SK-N-SH (cell line): ENCODE data around the gene LCN6. TPM values are rescaled to one million over a fixed set of nuclear protein-coding genes. Genes with fewer than 3 reads are reported as not detected.

ENCODE experiments used
- CTCF ChIA-PET: fragments of 300-600, 350-600 bp; formaldehyde crosslinking; extraction: SDS; loops from one replicate; lab custom pipeline; 2021; lab: Yijun Ruan, JAX
- POLR2A ChIA-PET: fragments of 350-600 bp; sonication (Branson Sonifier 250); formaldehyde crosslinking; extraction: SDS; loops from one replicate; lab custom pipeline; 2020; ENCODE audit warnings: antibody characterized with exemption, inconsistent platforms; lab: Yijun Ruan, JAX
- DNase-seq: peaks from one replicate; pipeline ENCODE4 v3.0.0; 2012
- H2AFZ ChIP-seq: fragments of 200-600 bp; sonication (generic); 2 replicates; pipeline ENCODE4 v1.8.1; 2016; ENCODE audit warnings: antibody characterized with exemption, mild to moderate bottlenecking, low read depth
- H3F3A ChIP-seq: fragments of 200-600 bp; sonication (generic); replicated peaks from 2 replicates; pipeline ENCODE3; 2016; ENCODE audit warnings: antibody characterized with exemption, mild to moderate bottlenecking; ENCODE audit not compliant: insufficient read depth
- H3K27ac ChIP-seq, 2 experiments: fragments of 200-500 bp in 1 of 2; fragments of 200-600 bp in 1 of 2; sonication (Bioruptor generic) in 1 of 2; sonication (generic), shearing (Covaris generic) in 1 of 2; 2 replicates each; pipeline versions ENCODE4 v1.5.1 to v1.6.1; 2014 to 2016; ENCODE audit warnings: low read depth in 2 of 2, inconsistent platforms in 1 of 2, low read length in 1 of 2, mild to moderate bottlenecking in 1 of 2, mixed read lengths in 1 of 2
- H3K27me3 ChIP-seq: fragments of 200-600 bp; sonication (generic), shearing (Covaris generic); 2 replicates; pipeline ENCODE4 v1.6.1; 2016; ENCODE audit warnings: mixed run types; ENCODE audit not compliant: insufficient read depth
- H3K36me3 ChIP-seq, 2 experiments: fragments of 200-500 bp in 1 of 2; fragments of 200-600 bp in 1 of 2; sonication (Bioruptor generic) in 1 of 2; sonication (generic) in 1 of 2; replicated peaks in 1 of 2; 2 replicates each; pipeline versions ENCODE3 to v1.5.1; 2014 to 2016; ENCODE audit warnings: low read length in 1 of 2, mild to moderate bottlenecking in 1 of 2; ENCODE audit not compliant: insufficient read depth in 2 of 2, control insufficient read depth in 1 of 2
- H3K4me1 ChIP-seq, 2 experiments: fragments of 200-500 bp in 1 of 2; fragments of 200-600 bp in 1 of 2; sonication (Bioruptor generic) in 1 of 2; sonication (generic), shearing (Covaris generic) in 1 of 2; 2 replicates each; pipeline versions ENCODE4 v1.5.1 to v1.6.1; 2014 to 2016; ENCODE audit warnings: low read depth in 1 of 2, low read length in 1 of 2, mixed run types in 1 of 2; ENCODE audit not compliant: insufficient read depth in 2 of 2, control insufficient read depth in 1 of 2
- H3K4me2 ChIP-seq: fragments of 200-600 bp; sonication (generic), shearing (Covaris generic); 2 replicates; pipeline ENCODE4 v1.6.1; 2017; ENCODE audit warnings: mixed run types
- H3K4me3 ChIP-seq, 2 experiments: fragments of 200-500 bp in 1 of 2; fragments of 200-600 bp in 1 of 2; sonication (Bioruptor generic) in 1 of 2; sonication (generic), shearing (Covaris generic) in 1 of 2; 2 replicates each; pipeline versions ENCODE4 v1.5.1 to v1.8.1; 2014 to 2016; ENCODE audit warnings: low read depth in 2 of 2, inconsistent platforms in 1 of 2, low read length in 1 of 2, mild to moderate bottlenecking in 1 of 2, mixed read lengths in 1 of 2, moderate library complexity in 1 of 2
- H3K79me2 ChIP-seq: fragments of 200-600 bp; sonication (generic); 2 replicates; pipeline ENCODE4 v1.8.1; 2017; ENCODE audit warnings: mild to moderate bottlenecking; ENCODE audit not compliant: insufficient read depth
- H3K9ac ChIP-seq: fragments of 200-600 bp; sonication (generic); 2 replicates; pipeline ENCODE4 v1.6.1; 2017; ENCODE audit warnings: mixed run types
- H3K9me2 ChIP-seq: fragments of 200-600 bp; sonication (generic); 2 replicates; pipeline ENCODE4 v1.6.1; 2017; ENCODE audit warnings: mixed run types
- H3K9me3 ChIP-seq: fragments of 200-600 bp; sonication (generic); 2 replicates; pipeline ENCODE4 v1.6.1; 2017; ENCODE audit warnings: mixed run types, mild to moderate bottlenecking, moderate library complexity
- H4K20me1 ChIP-seq: fragments of 200-600 bp; sonication (generic); 2 replicates; pipeline ENCODE4 v1.6.1; 2017; ENCODE audit warnings: mild to moderate bottlenecking, mixed run types; ENCODE audit not compliant: insufficient read depth
- FOXM1 ChIP-seq: IDR thresholded peaks from 2 replicates; pipeline ENCODE4 v1.4.0; 2012; ENCODE audit warnings: low read depth, mild to moderate bottlenecking
- GABPA ChIP-seq: IDR thresholded peaks from 2 replicates; pipeline ENCODE4 v1.4.0; 2012; ENCODE audit warnings: low read depth, mild to moderate bottlenecking
- GATA2 ChIP-seq: sonication (generic); formaldehyde crosslinking; IDR thresholded peaks from 2 replicates; pipeline ENCODE4 v1.5.0; 2020; ENCODE audit warnings: mild to moderate bottlenecking, missing genetic modification reagents
- MEF2A ChIP-seq: IDR thresholded peaks from 2 replicates; pipeline ENCODE4 v1.4.0; 2012; ENCODE audit warnings: low read depth, borderline replicate concordance
- MXI1 ChIP-seq: IDR thresholded peaks from 2 replicates; pipeline ENCODE4 v1.6.1; 2012; ENCODE audit warnings: mild to moderate bottlenecking, low read depth, low read length, improper control_type of control experiment
- NFIC ChIP-seq: IDR thresholded peaks from 2 replicates; pipeline ENCODE4 v1.4.0; 2012; ENCODE audit warnings: borderline replicate concordance
- PBX3 ChIP-seq: IDR thresholded peaks from 2 replicates; pipeline ENCODE4; 2012
- POLR2AphosphoS5 ChIP-seq: IDR thresholded peaks from 2 replicates; pipeline ENCODE4 v1.6.1; 2012; ENCODE audit warnings: low read depth, low read length
- RAD21 ChIP-seq: IDR thresholded peaks from 2 replicates; pipeline ENCODE4 v1.6.1; 2012; ENCODE audit warnings: mild to moderate bottlenecking, low read length
- RFX5 ChIP-seq: IDR thresholded peaks from 2 replicates; pipeline ENCODE4 v1.6.1; 2012; ENCODE audit warnings: mild to moderate bottlenecking, improper control_type of control experiment, low read length
- RXRA ChIP-seq: IDR thresholded peaks from 2 replicates; pipeline ENCODE4 v1.4.0; 2012; ENCODE audit warnings: low read depth, mild to moderate bottlenecking, borderline replicate concordance
- SIN3A ChIP-seq: IDR thresholded peaks from 2 replicates; pipeline ENCODE4 v1.6.1; 2012; ENCODE audit warnings: low read depth, mild to moderate bottlenecking, low read length, moderate library complexity, borderline replicate concordance
- TAF1 ChIP-seq: IDR thresholded peaks from 2 replicates; pipeline ENCODE4 v1.6.1; 2012; ENCODE audit warnings: low read depth, mild to moderate bottlenecking, low read length, moderate library complexity, borderline replicate concordance
- TCF12 ChIP-seq: IDR thresholded peaks from 2 replicates; pipeline ENCODE4 v1.4.0; 2012
- TEAD4 ChIP-seq: IDR thresholded peaks from 2 replicates; pipeline ENCODE4 v1.4.0; 2012; ENCODE audit warnings: mild to moderate bottlenecking, borderline replicate concordance; ENCODE audit not compliant: insufficient read depth
- YY1 ChIP-seq: IDR thresholded peaks from 2 replicates; pipeline ENCODE4 v1.4.0; 2012; ENCODE audit warnings: low read depth, mild to moderate bottlenecking
- WGBS: methylation state at CpG from one replicate; pipeline ENCODE4 v1.1.6; 2017; ENCODE audit warnings: low lambda C conversion rate; 5-methylcytosine and 5-hydroxymethylcytosine counted together
- polyA plus RNA-seq, 3 experiments: library from polyadenylated mRNA; depleted of rRNA; stranded (reverse); fragments of >200 nt; gene quantifications; 2 replicates each; pipeline ENCODE4 v1.2.3, GENCODE V29; 2012

LCN6 gene
- polyA plus RNA-seq, 1 of the 3 experiments (the other 2 are of a cell fraction) = not detected

GRCh38 chr9:136744773-136745172 lies 3.6 kb downstream of the LCN6 start:
- Histone ChIP-seq H2AFZ (no peak overlapping the region), H3K9me2 (no peaks in the 10 kb centered on the region), H3K79me2 (no peaks in the 10 kb centered on the region), H4K20me1 (no peaks in the 10 kb centered on the region), H3K9me3 (no peaks in the 10 kb centered on the region), H3K4me1 (peaks cover 0 to 5% of the 10 kb centered on the region in 2 experiments; a peak in 1 of 4 replicates), H3K4me3 (no peak overlapping the region), H3K36me3 (no peaks in the 10 kb centered on the region), H3K9ac (no peak overlapping the region), H3K27ac (no peak overlapping the region), H3F3A (no peaks in the 10 kb centered on the region), H3K27me3 (no peaks in the 10 kb centered on the region), H3K4me2 (no peak overlapping the region)
- WGBS = 86% methylated on average over 9 of the region's 18 CpGs
- POLR2A ChIA-PET = interaction anchor here (0.7 kb wide), 1 partner anchor 17 kb away, joined by 3 read pairs; no protein-coding TSS in a partner anchor
- DNase-seq = no peak
- CTCF ChIA-PET = interaction anchor here (0.6 to 4.2 kb wide), 5 partner anchors 10 to 22 kb away, joined by 4 to 34 read pairs (median 7); partner anchors contain the start of gene LCN8
- TF ChIP-seq RXRA (no peak), MEF2A (no peak), TAF1 (no peak), GABPA (no peak), RAD21 (no peak), TCF12 (no peak)

GRCh38 chr9:136743639-136744211 lies 4.6 kb downstream of the LCN6 start:
- Histone ChIP-seq H3K36me3 (no peaks in the 10 kb centered on the region), H3K9me2 (no peaks in the 10 kb centered on the region), H3K9ac (no peak overlapping the region), H4K20me1 (no peaks in the 10 kb centered on the region), H3K4me1 (peaks cover 0 to 5% of the 10 kb centered on the region in 2 experiments; a peak in 1 of 4 replicates), H3K4me3 (no peak overlapping the region), H3K9me3 (no peaks in the 10 kb centered on the region), H3K27ac (no peak overlapping the region), H3K27me3 (no peaks in the 10 kb centered on the region), H3F3A (no peaks in the 10 kb centered on the region), H3K79me2 (no peaks in the 10 kb centered on the region), H3K4me2 (no peak overlapping the region), H2AFZ (no peak overlapping the region)
- WGBS = 79% methylated on average over 4 of the region's 16 CpGs
- ChIA-PET CTCF (interaction anchor here (0.6 to 4.2 kb wide), 8 partner anchors 12 to 286 kb away, joined by 3 to 34 read pairs (median 5); partner anchors contain the start of gene LCN8), POLR2A (no interaction called here)
- DNase-seq = no peak
- TF ChIP-seq MXI1 (no peak), TAF1 (no peak), GATA2 (CRISPR knock-in tag) (no peak), YY1 (no peak), SIN3A (no peak), NFIC (no peak), PBX3 (no peak), TEAD4 (no peak), FOXM1 (no peak), POLR2AphosphoS5 (no peak), RFX5 (no peak)
